Retinal pigment epithelial cell (primary cell): ENCODE data around the gene WSCD2.

Experiments
- DNase-seq: peaks from one replicate; pipeline ENCODE4 v3.0.0-alpha.2; 2010; ENCODE audit warnings: low read depth
- H3K4me3 ChIP-seq: 2 replicates; pipeline ENCODE4 v1.5.1; 2011; ENCODE audit warnings: mild to moderate bottlenecking, low read length, control low read depth, moderate library complexity
- TF ChIP-seq, protein P1 (sequence below): conservative IDR thresholded peaks from 2 replicates; pipeline ENCODE4 v1.5.1; 2011; ENCODE audit warnings: low read depth, low read length, control low read depth, inconsistent platforms

The WSCD2 gene

DNA sequence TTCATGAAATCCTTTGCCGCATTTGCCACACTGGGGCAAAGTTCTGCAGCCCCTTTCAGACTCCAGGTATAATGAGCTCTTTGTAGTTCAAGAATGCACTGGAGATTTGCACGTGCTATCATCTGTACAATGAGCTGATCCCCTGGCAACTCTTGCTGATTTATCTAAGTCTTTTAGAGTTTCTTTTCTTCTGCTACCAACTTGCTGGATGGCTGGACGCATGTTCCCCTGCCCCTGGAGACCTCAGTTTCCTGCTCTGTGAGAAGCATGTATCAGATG, 106.8 kb downstream of the WSCD2 start:
- H3K4me3 ChIP-seq, result no peak overlapping the region
- TF ChIP-seq, protein P1, sequence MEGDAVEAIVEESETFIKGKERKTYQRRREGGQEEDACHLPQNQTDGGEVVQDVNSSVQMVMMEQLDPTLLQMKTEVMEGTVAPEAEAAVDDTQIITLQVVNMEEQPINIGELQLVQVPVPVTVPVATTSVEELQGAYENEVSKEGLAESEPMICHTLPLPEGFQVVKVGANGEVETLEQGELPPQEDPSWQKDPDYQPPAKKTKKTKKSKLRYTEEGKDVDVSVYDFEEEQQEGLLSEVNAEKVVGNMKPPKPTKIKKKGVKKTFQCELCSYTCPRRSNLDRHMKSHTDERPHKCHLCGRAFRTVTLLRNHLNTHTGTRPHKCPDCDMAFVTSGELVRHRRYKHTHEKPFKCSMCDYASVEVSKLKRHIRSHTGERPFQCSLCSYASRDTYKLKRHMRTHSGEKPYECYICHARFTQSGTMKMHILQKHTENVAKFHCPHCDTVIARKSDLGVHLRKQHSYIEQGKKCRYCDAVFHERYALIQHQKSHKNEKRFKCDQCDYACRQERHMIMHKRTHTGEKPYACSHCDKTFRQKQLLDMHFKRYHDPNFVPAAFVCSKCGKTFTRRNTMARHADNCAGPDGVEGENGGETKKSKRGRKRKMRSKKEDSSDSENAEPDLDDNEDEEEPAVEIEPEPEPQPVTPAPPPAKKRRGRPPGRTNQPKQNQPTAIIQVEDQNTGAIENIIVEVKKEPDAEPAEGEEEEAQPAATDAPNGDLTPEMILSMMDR, result no peak
- DNase-seq, result no peak

DNA sequence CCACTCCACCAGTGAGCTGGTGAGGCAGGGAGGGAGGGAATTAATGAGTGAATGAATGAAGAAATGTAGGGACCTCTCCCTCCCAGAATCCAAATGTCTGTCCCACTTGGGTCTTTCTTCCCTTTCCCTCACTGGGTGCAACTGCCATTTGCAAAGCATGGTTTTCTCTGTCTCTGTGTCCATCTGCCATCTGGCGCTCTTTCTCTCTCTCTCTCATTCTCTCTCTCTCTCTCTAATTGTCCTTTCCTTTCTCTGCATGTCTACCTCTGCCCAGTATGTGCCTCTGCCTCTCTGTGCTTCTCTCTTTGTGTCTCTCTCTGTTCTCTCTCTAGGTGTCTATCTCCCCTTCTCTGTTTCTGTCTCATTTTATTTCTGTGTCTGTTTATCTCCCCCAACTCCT, 107.3 kb downstream of the WSCD2 start:
- no peak overlapping the region for H3K4me3 ChIP-seq
- no peak for DNase-seq
- TF ChIP-seq, protein P1, result no peak

DNA sequence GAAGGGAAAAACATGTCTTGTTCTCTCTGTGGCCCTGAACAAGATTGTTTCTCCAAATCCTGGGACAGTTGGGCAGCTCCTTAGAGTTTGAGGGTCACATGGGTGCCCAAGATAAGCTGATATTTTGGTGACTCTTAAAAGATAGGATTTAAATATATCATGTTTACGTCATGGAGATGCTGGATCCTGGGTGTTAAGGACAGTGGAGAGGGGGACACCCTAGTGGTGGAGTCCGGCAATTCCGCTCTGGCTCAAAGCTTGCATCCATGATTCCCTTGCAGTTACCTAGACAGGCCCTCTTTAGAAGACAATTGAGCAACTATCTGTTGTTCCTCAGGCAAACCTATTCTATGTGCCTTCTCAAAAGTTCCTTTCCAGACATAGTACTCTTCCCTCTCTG, 108.2 kb downstream of the WSCD2 start:
- TF ChIP-seq, protein P1, result peak; percentile 24
- no peak overlapping the region for H3K4me3 ChIP-seq
- no peak for DNase-seq

DNA sequence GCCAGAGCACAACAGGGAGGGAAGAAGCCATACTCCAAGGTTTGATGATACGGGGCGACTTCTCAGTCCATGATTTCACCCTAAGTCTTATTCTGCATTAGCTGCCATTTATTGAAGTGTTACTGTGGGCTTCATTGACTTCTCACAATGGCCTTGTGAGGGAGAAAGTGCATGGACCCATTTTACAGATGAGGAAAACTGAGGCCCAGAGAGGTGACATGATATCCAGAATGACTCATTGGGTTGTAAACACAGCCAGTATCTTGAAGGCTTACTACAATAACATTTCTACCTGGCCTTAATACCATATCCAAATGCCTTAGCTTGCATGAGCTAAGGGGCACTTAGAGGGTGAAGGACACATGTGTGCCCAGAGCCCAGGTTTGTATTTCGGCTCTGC, 109.4 kb downstream of the WSCD2 start:
- no peak overlapping the region for H3K4me3 ChIP-seq
- no peak for DNase-seq
- TF ChIP-seq, protein P1, result no peak

DNA sequence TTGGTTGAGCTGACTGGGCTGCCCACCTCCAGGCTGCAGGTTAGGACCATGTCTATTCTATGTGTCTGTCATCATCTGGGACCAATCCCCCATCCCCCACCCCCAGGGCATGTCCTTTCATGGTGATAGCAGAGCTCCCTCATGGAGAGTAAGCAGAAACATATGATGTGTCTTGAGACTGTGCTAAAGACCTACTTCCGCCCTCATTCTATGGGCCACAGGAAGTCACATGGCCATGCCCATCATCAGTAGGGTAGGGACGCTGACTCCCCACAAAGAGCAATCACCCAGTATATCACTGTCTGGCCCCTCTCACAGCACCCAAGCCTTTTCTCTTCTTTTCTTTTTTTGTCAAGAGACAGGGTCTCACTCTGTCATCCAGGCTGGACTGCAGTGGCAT, 110.3 kb downstream of the WSCD2 start:
- TF ChIP-seq, protein P1, result no peak
- DNase-seq, result no peak
- H3K4me3 ChIP-seq, result no peak overlapping the region

DNA sequence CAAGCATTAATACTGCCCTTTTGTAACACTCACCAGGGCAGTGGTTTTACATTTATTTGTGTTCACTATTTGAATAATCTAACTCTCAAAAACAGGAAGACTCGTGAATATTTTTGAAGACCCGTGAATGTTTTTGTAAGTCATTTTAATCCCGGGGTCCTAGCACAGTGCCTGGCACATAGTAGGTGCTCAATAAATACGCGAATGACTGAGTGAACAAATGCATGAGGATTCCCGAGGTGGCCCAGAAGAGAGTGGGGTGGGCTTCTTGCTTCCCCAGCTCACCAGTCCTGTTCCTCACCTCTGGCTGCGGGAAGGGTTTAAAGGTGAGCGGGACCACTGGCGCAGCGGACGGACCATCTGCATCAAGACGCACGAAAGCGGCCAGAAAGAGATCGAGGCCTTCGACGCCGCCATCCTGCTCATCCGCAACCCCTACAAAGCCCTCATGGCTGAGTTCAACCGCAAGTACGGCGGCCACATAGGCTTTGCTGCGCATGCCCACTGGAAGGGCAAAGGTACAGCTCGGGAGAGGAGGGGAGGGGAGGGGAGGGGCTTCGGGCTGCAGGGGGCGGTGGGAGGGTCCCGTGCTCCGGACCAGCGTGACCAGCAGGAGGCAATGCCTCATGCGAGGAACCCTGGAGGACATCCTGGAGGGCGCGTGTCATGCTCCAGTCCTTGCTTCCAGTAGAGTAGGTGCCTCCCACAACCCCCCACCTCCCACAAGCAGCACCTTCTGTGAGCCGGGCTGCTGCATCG, 111.1 kb downstream of the WSCD2 start:
- DNase-seq, result no peak
- no peak overlapping the region for H3K4me3 ChIP-seq
- TF ChIP-seq, protein P1, result no peak

DNA sequence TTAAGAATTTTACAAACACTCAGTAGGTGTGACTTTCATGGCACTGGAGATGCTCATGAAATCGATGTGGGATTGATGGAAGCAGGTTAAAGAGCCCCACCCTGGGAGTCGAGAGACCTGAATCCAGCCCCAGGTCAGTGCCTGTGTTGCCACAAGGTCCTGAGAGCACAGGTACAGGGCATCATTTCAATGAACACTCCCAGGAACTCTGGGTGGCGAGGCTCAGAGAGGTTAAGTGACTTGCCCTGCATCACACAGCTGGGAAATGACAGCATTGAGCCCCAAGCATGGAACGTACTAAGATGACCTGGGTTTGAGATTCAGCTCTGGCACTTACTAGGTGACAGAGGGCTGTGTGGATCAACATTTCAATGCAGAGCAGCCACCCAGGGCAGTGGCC, 111.8 kb downstream of the WSCD2 start:
- TF ChIP-seq, protein P1, result no peak
- no peak for DNase-seq
- no peak overlapping the region for H3K4me3 ChIP-seq
